ENCODE data around the gene COPS6. TPM values are rescaled to one million over a fixed set of nuclear protein-coding genes. Genes with fewer than 3 reads are reported as not detected.

COPS6 gene
- polyA plus RNA-seq, 1 of the 3 experiments (the other 2 are of a cell fraction) = 435 TPM

GRCh38 chr7:100049441-100050291 lies 39.1 kb upstream of the COPS6 start, which contains the start of gene ZSCAN21 (continued):
- 0 out of 4 replicates have a peak, but pooled peaks of 1 of the 2 experiments have one; percentile 20 for TF ChIP-seq EP300 (IDR thresholded peaks at IDR 0.05; ENCODE audit: borderline replicate concordance in 1 of 2, low read depth in 1 of 2, low read length in 1 of 2)
- TF ChIP-seq GABPA (IDR thresholded peaks at IDR 0.05; ENCODE audit: low read depth) = peak; percentile 88
- TF ChIP-seq RAD21 (IDR thresholded peaks at IDR 0.05; ENCODE audit: low read length) = peak; percentile 31; the same call in 1 of the 2 replicates
- no peak for TF ChIP-seq RXRA (IDR thresholded peaks at IDR 0.05; ENCODE audit: borderline replicate concordance, low read depth)
- TF ChIP-seq MXI1 (IDR thresholded peaks at IDR 0.05; ENCODE audit: low read depth, low read length) = peak; percentile 75
- TF ChIP-seq JUND (IDR thresholded peaks at IDR 0.05) = no peak
- peak; percentile 90 for TF ChIP-seq ELF1 (IDR thresholded peaks at IDR 0.05)
- no peak for TF ChIP-seq MEF2A (IDR thresholded peaks at IDR 0.05; ENCODE audit: borderline replicate concordance, low read depth)
- peak; percentile 44 for TF ChIP-seq TCF12 (IDR thresholded peaks at IDR 0.05)
- TF ChIP-seq CHD2 (IDR thresholded peaks at IDR 0.05; ENCODE audit: low read length, partially characterized antibody) = peak; percentile 81
- 0 out of 2 replicates have a peak, but pooled peaks have one; percentile 56 for TF ChIP-seq RCOR1 (IDR thresholded peaks at IDR 0.05; ENCODE audit: low read length)

GRCh38 chr7:100051611-100052010 lies 37.2 kb upstream of the COPS6 start:
- peaks cover 59% of the 10 kb centered on the region for H3K79me2 ChIP-seq (ENCODE audit: insufficient read depth)
- no peaks in the 10 kb centered on the region; the same call in 1 of the 2 replicates for H4K20me1 ChIP-seq (ENCODE audit: insufficient read depth)
- DNase-seq = no peak
- peaks cover 5 to 9% of the 10 kb centered on the region in 2 experiments; a peak in 2 of 4 replicates for H3K4me1 ChIP-seq (ENCODE audit: control insufficient read depth in 1 of 2, insufficient read depth in 2 of 2, low read depth in 1 of 2, low read length in 1 of 2)
- H3K27me3 ChIP-seq (ENCODE audit: insufficient read depth) = no peaks in the 10 kb centered on the region
- no peak overlapping the region for H3K4me3 ChIP-seq (ENCODE audit: low read depth in 2 of 2, low read length in 1 of 2)
- H3K36me3 ChIP-seq (replicated peaks in 1 of 2; ENCODE audit: control insufficient read depth in 1 of 2, insufficient read depth in 2 of 2, low read length in 1 of 2) = peaks cover 8 to 21% of the 10 kb centered on the region in 2 experiments
- peaks cover 23% of the 10 kb centered on the region for H3F3A ChIP-seq (replicated peaks; ENCODE audit: insufficient read depth)
- TF ChIP-seq YY1 (IDR thresholded peaks at IDR 0.05; ENCODE audit: low read depth) (no peak), USF1 (IDR thresholded peaks at IDR 0.05; ENCODE audit: borderline replicate concordance, low read depth) (no peak), TEAD4 (IDR thresholded peaks at IDR 0.05; ENCODE audit: borderline replicate concordance, insufficient read depth) (no peak), REST (IDR thresholded peaks at IDR 0.05; ENCODE audit: low read depth, low read length) (no peak), EP300 (IDR thresholded peaks at IDR 0.05; ENCODE audit: borderline replicate concordance in 1 of 2, low read depth in 1 of 2, low read length in 1 of 2) (no peak), RXRA (IDR thresholded peaks at IDR 0.05; ENCODE audit: borderline replicate concordance, low read depth) (no peak), MXI1 (IDR thresholded peaks at IDR 0.05; ENCODE audit: low read depth, low read length) (no peak), GATA2 (CRISPR knock-in tag; IDR thresholded peaks at IDR 0.05) (no peak), TAF1 (IDR thresholded peaks at IDR 0.05; ENCODE audit: borderline replicate concordance, low read depth, low read length) (no peak), CTCF (IDR thresholded peaks at IDR 0.05) (no peak), RAD21 (IDR thresholded peaks at IDR 0.05; ENCODE audit: low read length) (no peak), SIN3A (IDR thresholded peaks at IDR 0.05; ENCODE audit: borderline replicate concordance, low read depth, low read length) (no peak), FOSL2 (IDR thresholded peaks at IDR 0.05; ENCODE audit: borderline replicate concordance, low read depth) (no peak)
- POLR2A ChIA-PET = interaction anchor here (1.2 to 1.3 kb wide), 2 partner anchors 12 to 58 kb away, joined by 3 read pairs; no protein-coding TSS in a partner anchor
- no peaks in the 10 kb centered on the region for H3K9me3 ChIP-seq
- CTCF ChIA-PET = interaction anchor here (0.7 to 5.5 kb wide), 11 partner anchors 12 to 138 kb away, joined by 3 to 60 read pairs (median 5); partner anchors contain the start of gene ZNF3
- WGBS (ENCODE audit: low lambda C conversion rate) = 100% methylated on average over 3 of the region's 3 CpGs
- no peak overlapping the region for H3K9ac ChIP-seq
- H3K9me2 ChIP-seq = no peaks in the 10 kb centered on the region
- H3K27ac ChIP-seq (ENCODE audit: low read depth in 2 of 2, low read length in 1 of 2) = no peak overlapping the region
- H3K4me2 ChIP-seq = no peak overlapping the region
- H2AFZ ChIP-seq (ENCODE audit: low read depth) = no peak overlapping the region

Measured in SK-N-SH (cell line).